ENCODE results near the gene CADPS2.

The CADPS2 gene

DNA sequence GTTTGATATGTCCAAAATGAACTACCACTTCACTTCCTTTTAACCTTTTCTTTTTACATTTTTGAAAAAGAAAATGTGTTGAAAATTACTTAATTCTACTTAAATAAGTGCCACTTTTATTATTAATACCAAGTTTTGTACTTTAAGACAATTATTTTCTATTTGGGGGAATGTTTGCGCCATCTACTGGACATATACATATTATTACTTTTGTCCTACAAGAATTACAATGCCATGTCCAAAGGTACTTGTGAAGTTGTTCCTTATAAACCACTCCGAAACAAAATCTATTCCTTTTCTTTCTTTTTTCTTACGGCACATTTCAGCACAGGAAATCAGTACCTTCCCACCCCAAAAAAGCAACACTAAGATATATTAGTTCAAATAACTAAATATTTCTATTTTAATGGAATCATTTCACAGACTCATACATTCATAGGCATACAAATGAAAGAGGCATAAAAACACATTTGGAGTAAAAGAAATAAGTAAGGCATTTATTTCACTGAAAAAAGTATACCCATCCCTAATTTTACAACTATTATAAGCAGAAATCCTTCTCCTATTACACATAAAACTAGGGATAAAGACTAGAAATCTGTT is 357.3 kb downstream of the CADPS2 start:
- peak; percentile 52 for DNase-seq (ENCODE audit: low read depth)

DNA sequence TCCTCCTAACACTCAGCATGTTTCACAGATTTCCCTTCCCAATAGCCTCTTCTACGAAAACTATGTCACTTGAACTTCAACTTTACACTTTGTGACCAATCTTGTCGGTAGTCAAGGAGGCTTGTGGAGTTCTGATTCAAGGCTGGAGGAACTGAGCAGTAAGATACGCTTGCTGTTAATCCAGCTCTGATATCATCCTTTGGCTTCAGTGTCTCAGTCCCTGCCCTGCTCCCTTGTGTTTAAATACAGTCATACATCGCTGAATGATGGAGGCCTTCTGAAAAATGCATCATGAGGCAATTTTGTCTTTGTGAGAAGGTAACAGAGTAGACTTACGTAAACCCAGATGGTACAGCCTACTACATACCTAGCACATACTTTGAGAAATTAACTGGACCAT is 360.9 kb downstream of the CADPS2 start:
- DNase-seq (ENCODE audit: low read depth): no peak

DNA sequence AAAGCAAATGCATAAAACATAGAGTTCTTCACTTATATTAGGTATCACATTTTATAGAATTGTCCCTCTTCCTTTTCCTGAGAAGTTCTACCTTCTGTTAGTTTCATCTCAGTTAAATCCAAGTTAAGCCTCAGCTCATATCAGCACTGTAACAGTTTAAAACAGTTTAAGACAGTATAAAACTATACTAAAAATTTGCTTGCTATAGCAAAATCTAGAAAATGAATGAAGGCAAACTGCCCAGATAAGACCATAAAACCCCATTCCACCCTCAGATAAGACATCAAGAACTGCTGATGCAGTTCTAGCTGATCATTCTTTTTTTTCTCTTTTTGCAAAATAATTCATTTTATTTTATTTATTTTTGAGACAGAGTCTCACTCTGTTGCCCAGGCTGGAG is 364.5 kb downstream of the CADPS2 start:
- no peak for DNase-seq (ENCODE audit: low read depth)

DNA sequence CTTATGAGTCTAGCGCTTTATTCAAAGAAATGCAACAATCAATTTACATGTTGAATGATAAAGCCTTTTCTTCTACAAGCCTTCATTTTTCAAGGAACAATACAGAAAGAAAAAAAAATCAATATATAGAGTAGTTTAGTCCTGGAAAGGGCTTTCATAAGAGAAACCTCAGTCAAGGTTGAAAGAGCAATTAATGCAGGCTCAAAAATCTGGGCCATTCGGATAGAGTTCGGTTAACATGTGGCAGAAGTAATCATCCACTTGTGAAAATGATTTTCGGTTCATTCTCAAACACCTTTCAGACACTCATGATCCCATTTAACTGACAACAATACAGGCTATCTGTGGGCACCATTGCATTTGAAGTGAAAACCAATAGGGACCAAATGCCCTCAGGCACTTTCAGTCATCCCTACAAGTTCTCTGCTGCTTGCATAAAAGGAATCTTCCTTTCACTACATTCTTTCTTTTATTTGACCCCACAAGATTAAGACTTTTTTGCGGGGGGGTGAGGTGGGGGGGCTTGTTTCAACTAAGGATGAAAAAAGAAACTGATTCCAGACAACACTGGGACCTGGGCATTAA is 365.2 kb downstream of the CADPS2 start:
- no peak for DNase-seq (ENCODE audit: low read depth)

DNA sequence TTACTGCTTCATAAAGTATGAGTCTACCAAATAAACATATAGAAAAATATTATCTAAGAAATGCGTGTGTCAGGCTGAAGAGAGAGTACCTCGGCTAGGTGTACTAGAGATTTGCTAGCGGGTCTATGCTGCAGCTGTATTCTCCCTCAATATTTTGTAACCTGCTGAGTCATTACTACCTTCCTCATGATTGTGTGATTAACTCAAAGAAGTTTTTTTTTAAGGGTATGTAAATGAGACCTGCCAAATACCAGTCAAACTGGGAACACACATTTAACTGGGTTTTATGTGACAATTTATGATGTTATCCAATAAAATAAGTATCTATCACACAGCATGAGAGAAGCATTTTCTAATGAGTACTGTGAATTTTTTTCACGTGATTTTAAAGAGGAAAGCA is 367.8 kb downstream of the CADPS2 start:
- no peak for DNase-seq (ENCODE audit: low read depth)

DNA sequence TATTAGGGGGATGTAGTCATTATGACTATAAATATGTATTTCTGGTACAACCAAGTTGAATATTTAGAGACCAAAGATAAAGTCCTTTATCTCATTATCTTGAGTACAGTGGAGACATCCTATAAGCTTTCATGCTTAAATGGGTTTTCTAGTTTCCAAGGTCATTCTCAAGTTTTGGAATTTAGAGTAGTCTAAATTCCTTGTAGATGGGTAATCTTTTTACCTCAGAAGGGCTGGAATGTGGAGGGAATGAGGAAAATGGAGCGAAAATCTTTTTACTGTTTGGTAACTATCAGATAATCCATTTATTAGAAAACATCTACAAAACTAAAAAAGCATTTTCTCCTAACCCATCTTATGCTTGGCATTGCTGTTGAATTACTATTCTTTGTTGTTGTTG is 368.7 kb downstream of the CADPS2 start:
- no peak for DNase-seq (ENCODE audit: low read depth)

DNA sequence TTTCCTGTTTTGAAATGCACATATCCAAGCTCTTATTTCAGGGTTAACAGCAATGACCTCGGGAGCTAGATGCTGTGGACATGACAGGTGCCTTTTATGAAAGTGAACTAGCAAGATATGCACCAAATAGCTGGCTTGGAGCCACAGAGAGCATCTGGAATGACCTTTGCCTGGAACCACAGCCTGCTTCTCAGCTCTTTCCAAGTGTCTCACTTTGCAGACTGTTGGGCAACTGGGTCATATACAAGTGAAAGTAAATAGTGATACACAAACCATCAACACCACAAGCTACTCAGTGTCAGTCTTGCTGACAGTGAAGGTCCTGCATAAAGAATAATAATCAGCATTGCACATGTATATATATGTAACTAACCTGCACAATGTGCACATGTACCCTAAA is 370.9 kb downstream of the CADPS2 start:
- DNase-seq (ENCODE audit: low read depth): no peak

DNA sequence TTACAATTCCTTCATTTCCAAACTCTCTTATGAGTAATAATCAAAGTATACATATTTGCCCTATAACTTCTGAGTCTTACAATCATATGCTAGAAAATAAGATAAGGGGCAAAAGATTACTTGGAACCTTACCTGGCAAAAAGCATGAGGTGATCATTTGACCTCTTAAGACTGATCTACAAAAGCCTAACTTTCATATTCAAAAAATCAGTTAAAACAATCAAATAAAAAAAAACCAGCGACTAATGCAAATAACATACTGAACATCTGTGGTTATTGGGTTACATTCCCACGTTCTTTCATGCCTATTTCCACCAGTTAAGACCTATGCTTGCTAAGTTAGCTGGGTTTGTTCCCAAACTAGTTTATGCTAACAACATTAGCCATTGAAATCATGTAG is 375.0 kb downstream of the CADPS2 start:
- DNase-seq (ENCODE audit: low read depth): no peak

DNA sequence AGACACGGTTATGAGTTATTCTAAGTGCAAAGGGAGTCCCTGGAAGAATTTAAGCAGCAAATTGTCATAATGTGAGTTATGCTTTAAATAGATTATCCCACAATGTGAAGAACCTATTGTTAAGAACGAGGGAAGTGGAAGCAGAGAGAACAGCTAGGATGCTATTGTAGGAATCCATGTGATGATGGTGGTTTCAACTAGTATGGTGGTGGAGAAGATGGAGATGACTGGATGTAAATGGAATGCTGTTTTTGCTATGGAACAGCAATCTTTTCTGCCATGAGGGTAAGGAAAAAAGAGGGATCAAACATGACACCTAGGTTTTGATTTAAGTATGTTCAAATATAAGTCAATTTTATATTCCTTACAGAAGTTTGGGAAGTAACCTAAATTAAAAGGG is 378.7 kb downstream of the CADPS2 start:
- no peak for DNase-seq (ENCODE audit: low read depth)

DNA sequence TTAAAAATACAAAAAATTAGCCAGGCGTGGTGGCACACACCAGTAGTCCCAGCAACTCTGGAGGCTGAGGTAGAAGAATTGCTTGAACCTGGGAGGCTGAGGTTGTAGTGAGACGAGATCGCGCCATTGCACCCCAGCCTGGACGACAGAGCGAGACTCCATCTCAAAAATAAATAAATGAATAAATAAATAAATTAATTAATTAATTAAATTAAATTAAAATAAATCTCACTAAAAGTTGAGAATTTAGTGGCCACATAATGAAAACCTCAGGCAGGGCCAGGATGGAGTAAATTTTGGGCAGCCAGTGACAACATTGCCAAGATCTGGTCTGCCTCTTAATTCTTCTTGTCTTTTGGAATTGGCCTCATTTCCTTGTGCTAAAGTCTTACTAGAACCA is 394.3 kb downstream of the CADPS2 start:
- DNase-seq (ENCODE audit: low read depth): no peak

DNA sequence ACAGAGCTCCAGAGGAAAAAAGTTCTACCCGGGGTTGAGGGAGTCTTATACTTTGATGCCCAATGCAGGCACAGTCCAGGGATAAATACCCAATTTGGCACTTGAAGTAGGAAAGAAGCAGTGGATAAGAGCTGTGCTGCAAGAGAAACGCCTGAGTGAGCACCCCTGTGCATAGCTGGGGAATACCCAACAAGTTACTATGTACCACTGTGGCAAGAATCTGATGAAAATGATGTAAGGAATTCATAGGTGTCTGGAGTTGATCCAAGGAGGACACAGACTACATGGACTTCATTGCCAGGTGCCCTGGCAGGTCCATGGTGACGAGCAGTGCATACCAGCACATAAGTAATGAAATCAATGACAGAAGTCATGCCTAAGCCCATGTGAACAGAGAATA is 398.0 kb downstream of the CADPS2 start:
- DNase-seq (ENCODE audit: low read depth): no peak

DNA sequence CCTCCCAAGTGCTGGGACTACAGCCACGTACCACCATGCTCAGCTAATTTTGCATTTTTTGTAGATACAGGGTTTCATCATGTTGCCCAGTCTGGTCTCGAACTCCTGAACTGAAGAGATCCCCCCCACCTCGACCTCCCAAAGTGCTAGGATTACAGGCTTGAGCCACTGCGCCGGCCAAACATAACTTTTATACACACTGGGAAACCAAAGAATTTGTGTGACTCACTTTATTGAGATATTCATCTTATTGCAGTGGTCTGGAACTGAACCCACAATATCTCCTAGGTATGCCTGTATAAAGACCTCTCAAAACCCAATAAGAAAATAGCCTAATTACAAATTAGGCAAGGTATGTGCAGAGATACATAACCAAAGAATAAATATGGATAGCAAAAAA is 399.1 kb downstream of the CADPS2 start:
- DNase-seq (ENCODE audit: low read depth): no peak

DNA sequence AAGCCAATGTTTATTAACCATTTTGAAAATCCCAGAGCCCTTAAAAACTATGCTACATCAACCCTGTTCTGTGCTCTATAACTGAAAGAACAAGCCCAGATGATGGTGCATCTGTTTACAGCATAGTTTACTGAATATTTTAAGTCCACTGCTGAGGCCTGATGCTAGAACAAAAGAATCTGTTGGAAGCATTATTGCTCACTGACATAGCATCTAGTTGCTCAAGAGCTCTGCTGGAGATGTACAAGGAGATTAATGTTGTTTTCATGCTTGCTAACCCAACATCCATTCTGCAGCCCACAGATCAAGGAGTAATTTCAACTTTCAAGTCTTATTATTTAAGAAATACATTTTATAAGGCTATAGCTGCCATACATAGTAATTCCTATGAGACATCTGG is 400.4 kb downstream of the CADPS2 start:
- DNase-seq (ENCODE audit: low read depth): no peak

DNA sequence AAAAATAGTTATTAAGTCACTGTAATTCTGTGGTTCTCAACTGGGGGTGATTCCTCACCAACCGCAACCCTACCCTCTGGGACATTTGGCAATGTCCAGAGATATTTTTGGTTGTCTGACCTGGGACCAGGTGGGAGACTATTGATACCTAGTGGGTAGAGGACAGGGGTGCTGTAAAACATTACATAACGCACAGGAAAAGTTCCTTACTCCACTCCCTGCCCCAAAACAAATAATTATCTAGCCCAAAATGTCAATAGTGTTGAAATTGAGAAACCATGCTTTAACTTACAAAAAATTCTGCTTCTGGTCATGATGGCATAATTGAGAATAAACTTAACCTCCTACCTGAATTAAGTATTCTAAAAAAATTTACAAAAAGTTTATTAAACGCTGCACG is 404.0 kb downstream of the CADPS2 start:
- DNase-seq (ENCODE audit: low read depth): no peak

DNA sequence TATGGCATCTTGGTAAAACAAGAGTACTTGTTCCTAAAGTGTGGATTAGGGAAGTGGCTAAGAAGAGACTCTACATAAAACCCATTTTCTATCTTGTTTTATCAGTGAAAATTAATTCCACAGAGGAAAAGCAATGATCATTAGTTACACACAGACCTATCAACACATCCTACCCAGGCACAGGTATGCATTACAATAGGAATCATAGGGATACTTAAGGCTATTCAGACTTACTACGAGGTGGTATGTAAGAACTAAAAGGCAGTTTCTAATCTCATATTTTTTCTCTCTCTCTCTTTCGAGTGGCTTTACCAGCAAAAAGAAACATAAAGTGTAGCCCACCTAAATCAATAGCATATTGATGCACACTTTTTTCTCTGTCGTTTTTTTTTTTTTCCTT is 415.4 kb downstream of the CADPS2 start:
- DNase-seq (ENCODE audit: low read depth): no peak

DNA sequence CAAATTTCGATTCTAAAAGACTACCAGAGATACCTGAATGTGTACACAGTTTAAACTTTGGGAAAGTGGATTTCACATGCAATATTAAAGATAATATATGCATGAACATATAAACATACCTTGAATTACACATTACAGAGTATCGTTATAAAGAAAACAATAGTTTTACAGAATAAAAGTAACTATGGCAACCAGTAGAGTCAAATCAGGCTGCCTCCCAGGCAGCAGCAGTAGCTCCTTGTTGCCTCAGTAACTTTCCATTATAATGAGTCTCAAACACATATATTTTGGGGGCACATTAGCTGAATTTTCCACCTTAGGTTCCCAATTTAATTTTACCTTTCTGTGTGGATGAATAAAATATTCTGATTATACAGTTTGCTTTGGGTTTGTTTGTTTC is 417.3 kb downstream of the CADPS2 start:
- DNase-seq (ENCODE audit: low read depth): no peak

DNA sequence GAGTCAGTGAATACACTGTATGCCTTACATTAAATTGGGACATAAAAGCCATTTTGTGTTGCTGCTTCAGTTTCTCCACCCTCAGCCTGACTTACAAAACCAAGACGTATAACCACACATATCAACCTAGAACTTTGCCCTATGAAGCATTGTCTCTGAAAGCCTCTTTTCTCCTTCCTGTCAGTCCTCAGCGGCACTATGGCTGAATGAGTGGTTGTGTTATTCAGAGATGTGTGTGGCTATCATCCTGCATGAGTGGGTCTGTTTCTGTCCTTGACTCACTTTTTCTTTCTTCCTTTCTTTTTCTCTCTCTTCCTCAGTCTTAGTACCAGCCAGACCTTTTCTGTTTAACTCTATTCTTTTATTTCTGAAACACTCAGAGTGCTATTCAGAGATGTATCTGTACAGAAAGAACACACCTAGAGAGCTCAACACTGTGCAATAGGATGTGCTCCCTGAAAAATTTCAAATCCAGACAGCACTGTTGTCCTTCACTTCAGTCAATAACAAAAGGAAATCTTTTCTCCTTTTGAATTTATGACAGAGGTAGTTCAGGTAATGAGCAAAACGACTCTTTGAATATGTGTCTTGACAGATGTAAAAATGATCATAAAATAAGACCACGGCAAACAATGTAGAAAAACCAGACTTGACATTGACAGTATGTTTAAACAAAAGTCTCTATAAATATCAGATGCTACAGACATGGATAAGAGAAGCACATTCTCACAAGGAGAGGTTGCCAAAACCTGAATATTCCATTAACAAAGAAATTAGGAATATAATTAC is 418.4 kb downstream of the CADPS2 start:
- DNase-seq (ENCODE audit: low read depth): no peak

DNA sequence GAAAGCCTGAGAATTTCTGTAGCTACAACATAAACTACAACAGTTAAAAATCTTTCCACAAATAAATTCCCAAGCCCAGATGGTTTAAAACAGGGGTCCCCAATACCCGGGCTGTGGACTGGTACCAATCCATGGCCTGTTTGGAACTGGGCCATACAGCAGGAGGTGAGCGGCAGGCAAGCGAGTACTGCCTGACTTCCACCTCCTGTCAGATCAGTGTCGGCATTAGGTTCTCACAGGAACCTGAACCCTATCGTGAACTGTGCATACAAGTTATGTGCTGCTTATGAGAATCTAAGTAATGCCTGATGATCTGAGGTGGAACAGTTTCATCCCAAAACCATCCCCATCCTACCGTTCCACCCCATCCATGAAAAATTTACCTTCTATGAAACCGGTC is 421.0 kb downstream of the CADPS2 start:
- no peak for DNase-seq (ENCODE audit: low read depth)

DNA sequence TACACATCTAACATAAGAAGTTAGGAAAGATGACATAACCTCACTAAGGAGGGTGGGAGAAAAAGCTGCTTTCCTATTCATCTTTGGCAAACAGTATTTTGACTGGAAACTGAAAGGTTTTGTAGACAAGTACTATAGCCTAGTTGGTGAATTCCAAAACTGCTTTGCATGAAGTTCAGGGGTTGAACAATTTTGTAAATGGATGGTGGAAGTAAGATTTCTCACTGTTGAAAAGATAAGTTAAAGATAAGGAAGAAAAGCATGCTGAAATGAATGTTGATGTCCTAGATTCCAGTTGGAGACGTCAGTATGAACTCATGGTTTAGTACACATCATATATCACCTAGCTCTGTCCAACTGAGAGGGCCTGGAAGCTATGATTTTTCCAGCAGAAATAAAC is 422.6 kb downstream of the CADPS2 start:
- no peak for DNase-seq (ENCODE audit: low read depth)

DNA sequence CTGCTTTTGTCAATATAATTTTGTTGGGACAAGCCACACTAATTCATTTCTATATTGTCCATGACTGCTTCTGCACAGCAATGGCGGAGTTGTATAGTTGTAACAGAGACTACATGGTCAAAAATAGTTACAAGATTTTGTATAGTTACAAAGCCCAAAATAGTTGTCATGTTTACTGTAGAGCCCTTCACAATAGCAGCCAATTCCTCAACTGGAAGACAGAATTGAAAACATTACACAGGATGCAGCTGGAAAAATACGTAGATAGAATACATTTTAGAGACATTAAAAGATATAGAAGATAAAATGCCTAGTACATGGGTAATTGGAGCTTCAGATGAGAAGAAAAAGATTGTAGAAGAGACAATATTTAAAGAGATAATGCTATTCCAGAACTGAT is 425.3 kb downstream of the CADPS2 start:
- no peak for DNase-seq (ENCODE audit: low read depth)

DNA sequence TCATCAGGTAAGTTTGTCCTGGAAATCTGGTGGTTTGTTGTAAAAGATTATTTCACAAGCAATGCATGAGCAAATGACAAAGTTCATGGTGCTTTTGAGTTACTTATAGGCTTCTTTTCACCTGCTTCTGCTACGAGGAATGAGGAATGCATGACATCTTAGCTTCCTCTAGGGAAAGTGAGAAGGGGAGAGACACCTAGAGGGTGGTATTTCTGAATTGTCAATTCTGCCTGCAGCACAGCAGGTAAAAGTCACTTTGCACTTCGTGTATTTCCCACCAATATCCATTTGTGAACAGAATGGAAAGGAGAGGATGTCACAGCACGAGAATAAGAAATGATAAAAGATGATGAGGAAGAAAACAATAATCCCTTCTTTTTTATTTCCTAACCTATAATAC is 428.3 kb downstream of the CADPS2 start:
- DNase-seq (ENCODE audit: low read depth): no peak

DNA sequence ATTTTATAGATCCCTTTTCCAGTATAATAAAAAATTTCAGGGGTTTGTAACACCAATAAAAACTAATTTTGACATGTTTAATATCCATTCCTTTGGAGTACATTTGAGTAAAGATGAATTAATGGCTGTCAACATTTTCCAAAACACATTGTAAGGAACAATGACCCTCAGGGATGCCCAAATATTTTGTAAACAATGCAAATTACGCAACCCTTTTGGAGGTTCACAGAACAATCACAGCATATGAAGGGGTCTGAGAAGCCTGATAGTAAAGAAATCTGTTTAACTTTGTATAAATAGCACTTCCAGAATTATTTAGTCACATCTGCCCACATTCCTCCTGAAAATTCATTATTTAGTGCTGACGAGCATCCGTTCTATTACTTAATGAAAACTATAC is 428.9 kb downstream of the CADPS2 start:
- DNase-seq (ENCODE audit: low read depth): no peak

DNA sequence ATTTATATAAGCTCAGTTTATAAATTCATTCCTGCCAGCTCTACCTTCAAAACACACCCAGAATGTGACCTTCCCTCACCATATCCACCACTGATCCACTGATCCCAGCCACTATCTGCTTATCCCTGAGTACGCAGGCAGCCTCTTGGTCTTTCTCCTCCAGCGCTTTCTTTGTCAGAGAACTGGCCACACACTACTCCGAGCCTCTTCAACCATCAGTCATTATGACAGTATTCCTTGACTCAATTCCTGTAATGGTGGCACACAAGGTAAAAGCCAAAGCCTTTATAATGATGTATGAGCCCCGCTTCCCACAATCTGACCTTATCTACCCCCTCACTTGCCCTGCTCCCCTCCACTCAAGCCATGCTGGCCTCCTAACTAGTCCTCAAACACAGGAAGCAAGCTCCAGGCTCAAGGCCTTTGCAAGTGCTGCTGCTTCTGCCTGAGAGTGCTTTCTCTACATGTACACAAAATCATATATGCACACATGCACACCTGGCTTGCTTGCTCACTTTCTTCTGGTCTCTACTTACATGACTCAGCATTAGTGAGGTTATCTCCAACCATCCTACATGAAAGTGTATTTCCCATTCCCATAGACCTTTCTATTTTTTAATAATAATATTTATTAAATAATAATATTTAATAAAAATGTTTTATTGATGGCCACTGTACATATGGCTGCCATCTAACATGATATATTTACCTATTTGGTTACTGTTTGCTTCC is 431.3 kb downstream of the CADPS2 start:
- no peak for DNase-seq (ENCODE audit: low read depth)
